NCI-H2029 treated with DMSO at 0.1 percent for 48 hours (cell line): ENCODE measurements around the gene CELF2.
"Not testable (repeated sequence)": the region's sequence is repeated elsewhere in the genome, so short reads cannot be mapped to it uniquely, and the experiment has no call there.

Experiments used
- DNase-seq: peaks from one replicate; lab custom pipeline; 2025; lab: John Stamatoyannopoulos, UW

CELF2 gene

DNA sequence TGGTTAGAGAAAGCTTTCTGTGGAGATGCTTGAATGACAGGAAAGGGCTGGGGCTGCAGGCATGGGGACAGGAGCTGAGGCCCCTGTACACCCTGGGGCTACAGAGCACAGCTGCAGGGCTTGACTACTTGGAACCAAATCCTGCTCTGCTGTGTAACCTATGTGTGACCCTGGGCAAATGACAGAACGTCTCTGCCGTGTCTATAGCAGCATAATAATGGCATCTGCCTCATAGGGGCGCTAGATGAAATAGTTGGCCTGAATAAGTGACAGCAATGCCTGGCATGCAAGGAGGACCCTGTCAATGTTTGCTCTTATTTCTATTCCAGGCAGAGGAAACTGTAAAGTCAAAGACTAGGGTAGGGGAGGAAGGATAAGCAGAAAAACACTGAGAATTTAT, 339.8 kb downstream of the CELF2 start:
- DNase-seq: no peak

- no peak for DNase-seq
These were observed 340.3 kb downstream of the CELF2 start for GRCh38 chr10:11358011-11358410.

- no peak for DNase-seq
These were observed 341.4 kb downstream of the CELF2 start for GRCh38 chr10:11358923-11359575.

DNA sequence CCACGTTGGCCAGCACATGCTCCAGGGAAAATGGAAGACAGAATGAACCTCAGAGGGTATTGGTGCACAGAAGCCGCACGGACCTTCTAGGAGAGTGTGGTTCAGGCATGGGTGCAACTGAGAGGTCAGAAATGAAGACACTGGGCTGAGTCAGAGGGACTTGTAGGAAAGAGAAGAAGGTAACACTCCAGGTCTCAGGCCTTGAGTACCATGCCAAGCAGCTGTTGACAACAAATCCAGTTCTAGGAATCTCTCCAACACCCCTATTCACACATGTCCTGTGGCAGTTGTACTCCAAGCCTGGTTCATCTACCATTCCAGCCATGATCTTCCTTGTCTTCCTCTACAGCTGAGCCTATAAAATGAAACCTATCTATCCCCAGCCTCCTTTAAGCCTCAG, 342.2 kb downstream of the CELF2 start:
- DNase-seq: no peak

GRCh38 chr10:11363497-11363896, 345.8 kb downstream of the CELF2 start:
- no peak for DNase-seq

DNA sequence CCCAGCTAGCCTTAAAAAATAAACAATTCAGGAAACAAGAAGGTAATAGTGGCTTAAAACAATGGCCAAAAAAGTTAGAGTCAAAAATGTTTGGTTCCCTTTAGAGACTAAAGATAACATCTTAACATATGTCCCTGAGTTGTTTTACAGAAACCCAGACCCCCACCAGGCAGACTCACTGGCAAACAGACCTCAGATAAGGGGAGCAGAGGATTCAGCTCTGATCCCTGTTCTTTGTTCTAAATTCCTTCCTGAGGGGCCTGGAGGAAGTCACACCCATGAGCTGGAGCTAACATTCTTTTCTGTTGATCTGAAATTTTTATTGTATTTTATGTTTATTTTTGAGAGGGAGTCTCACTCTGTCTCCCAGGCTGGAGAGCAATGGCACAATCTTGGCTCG, 346.6 kb downstream of the CELF2 start:
- no peak for DNase-seq

GRCh38 chr10:11366889-11367288, 349.2 kb downstream of the CELF2 start:
- DNase-seq: not testable (repeated sequence)

- no peak for DNase-seq
These were observed 349.8 kb downstream of the CELF2 start for GRCh38 chr10:11367505-11367904.

DNA sequence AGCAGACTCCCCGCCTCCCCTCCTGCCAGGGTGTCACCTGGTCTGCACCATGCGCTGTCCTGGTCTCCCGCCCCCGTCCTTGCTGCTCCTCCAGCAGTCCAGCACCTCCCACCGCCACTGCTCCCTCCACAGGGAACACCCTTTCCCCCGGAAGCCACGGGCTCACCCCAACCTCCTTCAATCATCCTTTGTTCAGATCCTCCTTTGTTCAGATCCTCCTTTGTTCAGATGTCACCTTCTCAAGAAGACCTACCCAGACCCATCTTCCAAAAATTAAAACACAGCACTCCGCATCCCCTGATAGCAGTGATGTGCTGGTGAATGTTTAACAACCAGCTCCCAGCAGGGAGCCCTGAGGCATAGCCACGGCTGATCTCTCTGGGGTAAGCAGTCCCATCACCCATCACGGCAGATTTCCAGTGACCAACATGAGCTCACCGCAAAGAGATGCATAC, 356.1 kb downstream of the CELF2 start:
- DNase-seq: no peak

DNA sequence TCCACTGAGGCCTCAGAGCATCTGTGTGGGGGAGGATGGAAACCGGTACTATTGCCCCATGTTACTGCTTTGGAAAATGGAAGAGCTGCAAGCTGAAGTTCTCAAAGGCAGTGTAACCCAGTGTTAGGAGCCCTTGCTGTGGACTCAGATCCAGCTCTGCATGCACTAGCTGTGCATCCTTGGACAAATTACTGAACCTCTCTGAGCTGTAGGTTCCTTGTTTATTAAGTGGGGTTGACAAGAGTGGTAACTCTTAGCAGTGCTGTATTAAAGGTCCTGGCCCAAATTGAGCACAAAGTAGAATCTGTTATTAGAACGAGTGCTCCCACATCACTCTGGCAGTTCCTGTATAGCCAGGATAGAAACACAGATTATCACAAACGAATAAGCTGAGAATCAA, 359.6 kb downstream of the CELF2 start:
- no peak for DNase-seq

DNA sequence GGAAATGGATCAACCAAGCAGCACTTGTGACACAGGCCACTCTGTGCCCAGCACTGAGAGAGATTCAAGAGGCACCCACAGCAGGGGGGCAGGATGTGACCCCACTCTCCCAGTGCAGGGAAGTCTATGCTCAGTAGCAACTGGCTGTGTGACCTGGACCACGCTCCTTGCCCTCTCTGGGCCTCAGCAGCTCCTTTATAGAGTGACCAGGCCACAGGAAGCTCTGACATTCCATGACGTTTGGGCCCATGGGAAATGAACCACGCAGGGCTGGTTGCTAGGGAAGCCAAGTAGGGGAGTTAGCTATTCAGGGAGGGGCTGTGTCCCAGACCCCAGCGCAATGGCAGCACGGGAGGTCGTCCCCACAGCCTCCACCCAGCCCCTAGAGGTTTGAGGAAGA, 361.2 kb downstream of the CELF2 start:
- no peak for DNase-seq

- no peak for DNase-seq
These were observed 362.1 kb downstream of the CELF2 start for GRCh38 chr10:11379771-11380170.

GRCh38 chr10:11381023-11381422, 363.4 kb downstream of the CELF2 start:
- DNase-seq: no peak

DNA sequence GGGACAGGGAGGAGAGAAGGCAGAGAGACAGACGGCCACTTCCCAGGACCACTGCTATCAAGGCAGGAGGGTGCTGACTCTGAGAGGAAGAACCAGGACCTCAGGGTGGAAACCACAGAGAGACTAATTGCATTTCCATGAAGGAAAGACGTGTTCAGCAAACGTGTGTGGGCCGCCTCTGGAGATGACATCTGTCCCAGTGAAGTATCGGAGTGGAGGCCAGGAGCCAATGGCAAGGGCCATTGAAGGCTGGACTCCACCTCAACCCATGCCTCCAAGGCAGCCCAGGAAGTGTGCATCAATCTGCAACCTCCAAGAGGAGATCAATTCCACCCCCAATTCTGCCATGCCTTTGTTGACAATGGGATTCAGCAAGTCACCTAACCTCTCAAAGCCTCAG, 363.8 kb downstream of the CELF2 start:
- DNase-seq: no peak

- DNase-seq: no peak
These were observed 364.5 kb downstream of the CELF2 start for GRCh38 chr10:11382187-11382586.

DNA sequence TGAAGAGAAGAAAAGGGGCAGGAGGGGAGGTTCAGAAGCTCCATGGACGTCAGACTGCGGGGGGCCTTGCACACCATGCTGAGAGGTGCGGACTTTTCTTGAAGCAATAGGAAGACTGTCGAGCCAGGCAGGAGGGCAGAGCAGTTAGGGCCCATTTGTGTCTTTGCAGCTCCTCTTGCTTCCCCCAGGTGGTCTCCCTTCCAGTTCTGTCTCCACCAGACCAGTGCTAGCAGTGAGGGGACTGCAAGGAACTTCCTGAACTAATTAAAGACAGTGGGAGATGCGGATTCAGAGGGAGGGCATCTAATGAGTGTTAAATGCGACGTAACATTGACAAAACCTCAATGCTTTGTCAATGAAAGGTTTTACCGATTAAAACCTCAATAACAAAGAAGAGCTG, 368.4 kb downstream of the CELF2 start:
- no peak for DNase-seq
